ENCODE results near the gene ACAD9.
A peak's percentile ranks its signal among the peaks of the same experiment; 100 is the strongest.
"Not testable (repeated sequence)": the region's sequence is repeated elsewhere in the genome, so short reads cannot be mapped to it uniquely, and the experiment has no call there.

The ACAD9 gene

DNA sequence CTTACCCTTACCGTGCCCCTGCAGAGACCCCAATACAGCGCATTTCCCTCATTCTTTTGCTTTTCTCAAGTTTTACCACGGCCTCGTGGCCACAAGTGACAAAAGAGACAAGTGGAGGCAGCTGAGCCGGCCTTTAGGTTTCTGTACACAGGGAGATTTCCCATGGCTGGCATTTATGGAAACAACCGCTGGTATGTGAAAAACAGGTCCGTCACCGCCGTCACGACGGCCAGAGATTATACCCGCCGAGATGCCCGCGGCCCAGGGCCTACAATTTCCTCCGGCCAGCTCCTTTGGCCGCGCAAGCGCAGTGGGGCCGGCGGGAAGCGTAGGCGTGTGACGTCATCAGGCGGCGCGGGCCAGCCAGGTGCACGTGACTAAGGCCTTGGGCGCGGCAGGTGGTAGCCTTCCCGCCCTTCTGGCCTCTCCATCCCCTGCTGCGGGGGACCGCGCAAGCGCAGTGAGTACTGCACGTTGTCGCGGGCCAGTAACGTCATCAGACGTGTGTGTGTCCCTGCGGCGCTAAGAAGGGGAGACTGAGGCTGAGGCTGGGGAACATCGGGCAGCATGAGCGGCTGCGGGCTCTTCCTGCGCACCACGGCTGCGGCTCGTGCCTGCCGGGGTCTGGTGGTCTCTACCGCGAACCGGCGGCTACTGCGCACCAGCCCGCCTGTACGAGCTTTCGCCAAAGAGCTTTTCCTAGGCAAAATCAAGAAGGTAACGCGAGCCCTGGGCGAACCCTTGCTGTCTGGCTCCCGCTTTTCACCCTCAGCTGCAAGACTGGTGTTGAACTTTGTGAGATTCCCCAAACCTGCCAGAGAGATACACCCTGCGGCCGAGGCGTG lies at the start of gene ACAD9:
ACAD9 (plus strand) TSS at position 496 of the 845 bp plus-strand sequence; CDS start at position 568, 72 bp downstream.
- peak; percentile 98 for DNase-seq

DNA sequence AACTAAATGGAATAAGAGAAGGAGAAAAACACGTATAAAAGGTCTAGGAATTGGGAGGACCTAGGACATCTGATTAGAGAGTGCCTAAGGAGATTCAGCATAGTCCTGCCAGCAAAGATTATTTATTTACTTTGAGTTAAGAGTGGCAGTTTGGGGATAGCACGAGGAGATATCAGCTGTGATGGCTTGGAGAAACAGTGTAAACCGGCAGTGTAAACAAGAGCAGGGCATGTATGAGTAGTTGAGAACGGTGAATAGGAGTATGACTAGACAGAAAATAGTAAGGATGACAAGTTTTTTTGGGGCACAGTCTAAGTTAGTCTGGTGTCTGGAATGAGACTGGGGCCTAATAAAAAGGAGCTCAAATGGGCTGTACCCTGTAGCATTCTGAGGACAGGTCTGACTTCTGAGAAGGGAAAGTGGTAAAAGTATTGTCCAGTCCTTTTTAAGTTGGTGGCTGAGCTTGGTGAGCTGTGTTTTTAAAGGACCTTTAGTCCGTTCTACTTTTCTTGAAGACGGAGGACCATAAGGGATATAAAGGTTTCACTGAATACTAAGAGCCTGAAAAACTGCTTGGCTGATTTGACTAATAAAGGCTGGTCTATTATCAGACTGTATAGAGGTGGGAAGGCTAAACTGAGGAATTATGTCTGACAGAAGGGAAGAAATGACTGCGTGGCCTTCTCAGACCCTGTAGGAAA lies 49.3 kb upstream of the ACAD9 start:
- not testable (repeated sequence) for DNase-seq

DNA sequence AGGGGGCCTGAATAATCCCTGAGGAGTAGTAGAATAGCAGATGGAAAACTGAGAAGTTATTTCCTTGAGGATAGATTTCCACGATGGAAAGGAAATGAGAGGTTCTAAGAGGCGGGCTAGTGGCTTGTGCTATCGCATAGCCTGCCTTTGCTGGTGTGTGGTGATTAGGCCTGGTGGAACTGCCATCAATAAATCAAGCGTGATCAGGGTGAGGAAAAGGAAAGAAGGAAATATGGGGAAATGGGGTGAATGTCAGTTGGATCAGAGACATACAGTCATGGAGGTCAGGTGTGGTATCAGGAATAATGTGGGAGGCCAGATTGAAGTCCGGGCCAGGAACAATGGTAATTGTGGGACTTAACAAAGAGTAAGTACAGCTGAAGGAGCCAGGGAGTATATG lies 48.7 kb upstream of the ACAD9 start:
- not testable (repeated sequence) for DNase-seq

DNA sequence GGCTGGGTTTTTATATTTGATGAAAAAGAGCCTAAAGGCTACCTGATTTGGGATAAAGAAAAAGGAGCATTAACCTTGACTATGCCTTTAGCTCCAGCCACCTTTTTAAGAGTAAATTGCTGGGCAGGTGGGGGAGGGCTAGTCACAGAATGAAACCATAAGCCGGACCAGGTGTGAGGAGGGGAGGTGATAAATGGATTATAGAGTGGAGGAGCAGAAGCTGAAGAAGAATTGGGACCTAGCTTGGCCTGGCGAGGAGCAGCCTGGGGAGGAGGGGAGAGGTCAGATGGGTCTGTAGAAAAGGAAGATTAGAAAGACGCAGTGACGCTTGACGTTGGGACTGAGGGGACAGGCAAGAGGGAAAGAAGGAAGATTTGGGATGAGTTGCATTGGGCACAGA lies 46.4 kb upstream of the ACAD9 start:
- not testable (repeated sequence) for DNase-seq

DNA sequence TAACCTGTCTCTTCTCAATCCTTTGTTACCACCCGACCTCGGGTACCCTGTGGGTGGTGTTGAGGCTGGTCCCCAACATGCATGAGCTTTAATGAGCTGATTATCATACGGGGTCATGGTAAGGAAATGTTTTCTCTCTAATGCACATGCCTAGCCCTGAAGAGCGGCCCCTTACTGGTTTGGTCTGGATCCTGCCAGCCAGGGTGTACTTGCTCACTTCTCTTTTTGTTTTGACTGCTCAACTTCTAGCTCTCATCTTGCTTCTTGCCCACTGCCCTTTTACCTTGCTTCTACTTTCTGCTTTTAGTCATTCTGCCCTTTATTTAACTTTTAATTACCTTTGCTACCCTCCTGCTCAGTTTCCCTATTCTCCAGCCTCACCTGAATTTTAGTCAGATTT lies 44.3 kb upstream of the ACAD9 start:
- no peak for DNase-seq

DNA sequence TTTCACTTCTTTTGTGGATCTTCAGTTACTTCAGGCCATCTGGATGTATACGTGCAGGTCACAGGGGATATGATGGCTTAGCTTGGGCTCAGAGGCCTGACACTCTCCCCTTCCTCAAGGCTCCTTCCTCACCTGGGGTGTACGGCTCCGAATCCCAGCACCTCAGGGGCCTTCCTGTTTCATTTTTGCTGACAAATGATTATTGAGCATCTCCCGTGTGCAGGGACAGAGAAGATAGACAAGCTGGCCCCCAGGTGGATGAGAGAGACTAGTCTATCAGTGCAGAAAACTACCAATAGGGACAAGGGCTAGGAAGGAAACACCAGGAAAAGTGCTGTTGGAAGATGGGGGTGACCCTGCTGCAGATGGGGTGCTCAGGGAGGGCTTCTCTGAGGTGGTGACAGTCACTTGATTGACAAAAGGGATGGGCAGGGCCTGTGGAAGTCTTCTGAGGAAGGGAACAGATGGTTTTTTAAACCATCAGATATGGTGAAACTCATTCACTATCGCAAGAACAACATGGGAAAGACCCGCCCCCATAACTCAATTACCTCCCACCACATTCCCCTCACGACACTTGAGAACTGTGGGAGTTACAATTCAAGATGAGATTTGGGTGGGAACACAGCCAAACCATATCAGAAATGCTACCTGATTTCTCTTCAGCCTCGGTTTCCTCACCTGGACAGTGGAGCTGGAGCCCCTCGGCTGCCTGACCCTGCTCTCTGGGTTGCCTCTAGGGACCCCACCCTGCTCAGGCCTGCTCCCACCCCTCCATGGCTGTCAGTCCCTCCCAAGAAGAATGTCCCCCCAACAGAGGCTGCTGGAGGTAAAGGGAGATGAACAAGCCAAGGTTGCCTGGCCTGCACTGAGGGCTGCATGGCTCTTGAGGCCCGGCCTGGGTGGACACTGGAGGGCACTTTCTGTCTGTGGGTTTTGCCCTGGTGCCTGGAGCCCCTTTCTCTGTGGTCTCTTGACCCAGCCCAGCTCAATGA lies 37.2 kb upstream of the ACAD9 start:
- no peak for DNase-seq

DNA sequence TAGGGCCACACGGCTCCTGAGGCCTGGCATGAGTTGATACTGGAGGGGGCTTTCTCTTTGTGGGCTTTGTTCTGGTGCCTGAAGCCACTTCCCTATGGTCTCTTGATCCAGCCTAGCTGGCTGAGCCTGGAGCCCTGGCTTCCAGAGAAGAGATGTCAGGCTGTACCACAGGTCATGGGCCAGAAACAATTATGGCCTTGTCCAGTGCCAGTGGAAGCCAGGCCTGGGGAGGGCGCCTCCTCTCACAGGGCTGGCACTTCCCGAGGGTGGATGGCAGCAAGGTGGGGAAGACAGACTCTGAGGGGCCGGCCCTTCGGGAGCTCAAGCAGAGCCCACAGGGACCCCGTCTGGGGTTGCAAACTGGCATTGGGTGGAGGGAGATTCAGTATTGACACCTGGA lies 34.9 kb upstream of the ACAD9 start:
- DNase-seq = no peak

DNA sequence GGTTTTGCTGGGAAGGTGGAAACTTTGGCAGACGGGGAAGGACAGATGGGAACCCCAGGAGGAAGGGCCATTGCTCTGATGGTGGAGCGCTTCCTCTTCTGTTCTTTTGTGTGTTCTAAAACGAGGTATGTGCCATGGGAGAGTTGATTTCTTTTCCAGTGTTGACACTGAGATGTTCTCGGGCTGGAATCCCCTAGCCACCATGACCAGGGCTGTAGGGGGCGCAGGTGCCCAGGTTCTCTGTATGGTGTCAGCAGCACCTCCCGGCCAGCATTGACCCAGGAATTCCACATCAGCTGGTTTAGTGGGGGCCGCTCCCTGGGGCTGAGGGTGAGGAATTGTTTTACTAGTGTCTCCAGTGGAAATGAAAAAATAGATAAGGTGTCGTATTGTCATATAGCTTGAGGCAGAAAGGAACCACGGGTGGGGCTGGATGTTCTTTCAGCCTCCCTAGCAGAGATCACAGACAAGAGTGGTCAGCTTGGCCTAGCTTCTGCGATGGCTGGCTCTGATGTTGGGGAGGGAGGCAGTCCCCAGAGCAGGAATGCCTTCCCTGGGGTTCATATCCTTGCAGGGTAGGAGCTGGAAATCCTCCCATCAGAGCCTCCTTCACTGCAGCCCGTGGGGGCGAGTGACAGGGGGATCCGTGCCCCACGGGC lies 34.2 kb upstream of the ACAD9 start:
- DNase-seq = no peak

DNA sequence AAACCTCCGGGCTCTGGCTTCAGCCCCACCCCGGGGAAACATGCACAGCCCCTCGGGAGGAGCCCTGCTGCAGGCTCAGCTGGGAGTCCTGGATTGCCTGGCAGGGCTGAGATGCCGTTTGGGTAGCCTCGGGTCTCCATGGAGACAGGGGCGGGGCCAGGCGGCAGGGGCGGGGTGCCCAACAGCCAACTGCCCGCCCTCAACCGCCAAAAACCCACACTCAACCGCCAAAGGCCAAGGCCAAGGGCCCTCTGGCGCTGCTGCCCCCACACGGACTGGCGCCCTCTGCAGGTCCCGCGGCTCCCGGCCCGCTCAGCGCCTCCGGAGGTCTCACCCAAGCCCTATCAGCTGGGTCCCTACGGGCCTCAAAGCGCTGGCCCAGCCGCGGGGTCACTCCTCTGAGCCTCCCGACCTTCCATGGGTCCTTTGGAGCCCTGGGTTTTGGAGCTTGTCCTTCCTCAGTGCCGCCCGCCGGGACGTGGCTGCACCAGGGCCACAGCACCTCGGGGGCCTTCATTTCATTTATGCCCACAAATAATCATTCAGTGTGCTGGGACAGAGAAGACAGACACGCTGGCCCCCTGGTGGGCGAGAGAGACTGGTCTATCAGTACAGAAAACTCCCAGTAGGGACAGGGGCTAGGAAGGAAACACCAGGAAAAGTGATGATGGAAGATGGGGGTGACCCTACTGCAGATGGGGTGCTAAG lies 33.5 kb upstream of the ACAD9 start:
- DNase-seq = peak; percentile 70

DNA sequence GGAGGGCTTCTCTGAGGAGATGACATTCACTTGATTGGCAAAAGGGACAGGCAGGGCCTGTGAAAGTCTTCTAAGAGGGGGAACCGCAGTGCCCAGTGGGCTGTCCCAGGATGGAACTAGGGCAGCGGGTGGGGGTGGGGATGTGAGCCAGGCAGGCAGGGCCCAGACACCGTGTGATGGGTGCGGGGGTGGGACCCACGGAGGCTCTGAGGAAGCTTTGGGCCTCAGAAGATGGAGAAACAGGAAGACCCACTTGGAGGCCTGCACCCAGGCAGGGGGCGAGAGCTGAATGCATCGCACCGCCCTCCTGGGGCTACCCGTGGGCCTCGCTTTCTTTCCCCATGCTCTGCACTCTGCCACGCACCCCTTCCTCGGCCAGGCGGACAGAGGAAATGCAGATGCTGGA lies 32.9 kb upstream of the ACAD9 start:
- peak; percentile 70 for DNase-seq

DNA sequence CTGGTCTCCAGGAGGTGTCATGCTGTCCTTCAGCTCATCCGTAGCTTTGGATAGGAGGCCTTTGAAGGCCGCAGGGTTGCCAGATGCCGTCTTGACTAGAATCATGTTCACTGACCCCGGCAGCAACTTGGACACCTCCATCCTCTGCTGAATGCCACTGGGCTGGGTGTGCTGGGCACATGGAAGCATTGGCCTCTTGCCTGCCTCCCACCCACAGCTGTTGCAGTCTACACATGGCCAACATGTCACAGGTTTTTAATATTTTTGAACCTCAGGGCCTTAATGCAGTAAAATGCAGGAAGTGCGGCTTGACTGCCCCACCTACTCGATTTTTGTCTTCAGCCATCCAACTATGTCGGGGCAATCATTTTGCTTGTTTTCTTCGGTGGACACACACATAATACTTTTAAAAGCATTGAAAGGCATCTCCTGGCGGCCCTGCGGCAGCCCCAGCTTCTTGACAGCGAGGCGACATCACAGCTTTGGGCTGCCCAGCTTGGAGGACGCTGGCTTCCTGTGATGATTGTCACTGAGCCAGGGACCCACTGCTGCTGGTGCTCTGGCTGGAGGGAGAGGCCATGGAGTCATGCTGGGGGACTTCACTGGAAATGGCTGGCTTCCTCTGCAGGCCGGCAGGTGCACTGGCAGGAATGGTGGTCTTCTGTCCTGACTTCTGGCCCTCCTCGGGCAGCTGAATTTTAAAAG lies 31.6 kb upstream of the ACAD9 start:
- DNase-seq = no peak

DNA sequence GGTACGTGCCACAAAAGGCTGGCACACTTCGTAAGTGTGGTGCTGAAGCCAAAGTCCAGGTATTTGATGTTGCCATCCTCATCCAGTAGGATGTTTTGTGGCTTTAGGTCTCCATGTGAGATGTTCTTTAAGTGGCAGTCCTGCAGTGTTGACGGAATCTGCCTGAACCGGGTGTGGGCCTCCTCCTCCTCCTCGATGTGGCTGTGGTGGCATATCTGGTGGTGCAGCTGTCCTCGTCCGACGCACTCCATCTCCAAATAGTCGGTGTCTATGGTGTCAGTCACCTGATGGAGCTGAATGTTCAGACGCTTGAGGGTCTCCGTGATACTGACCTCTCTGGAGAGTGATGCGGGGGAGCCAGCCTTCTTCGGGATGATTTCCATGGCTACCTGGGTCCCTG lies 30.5 kb upstream of the ACAD9 start:
- DNase-seq = no peak

DNA sequence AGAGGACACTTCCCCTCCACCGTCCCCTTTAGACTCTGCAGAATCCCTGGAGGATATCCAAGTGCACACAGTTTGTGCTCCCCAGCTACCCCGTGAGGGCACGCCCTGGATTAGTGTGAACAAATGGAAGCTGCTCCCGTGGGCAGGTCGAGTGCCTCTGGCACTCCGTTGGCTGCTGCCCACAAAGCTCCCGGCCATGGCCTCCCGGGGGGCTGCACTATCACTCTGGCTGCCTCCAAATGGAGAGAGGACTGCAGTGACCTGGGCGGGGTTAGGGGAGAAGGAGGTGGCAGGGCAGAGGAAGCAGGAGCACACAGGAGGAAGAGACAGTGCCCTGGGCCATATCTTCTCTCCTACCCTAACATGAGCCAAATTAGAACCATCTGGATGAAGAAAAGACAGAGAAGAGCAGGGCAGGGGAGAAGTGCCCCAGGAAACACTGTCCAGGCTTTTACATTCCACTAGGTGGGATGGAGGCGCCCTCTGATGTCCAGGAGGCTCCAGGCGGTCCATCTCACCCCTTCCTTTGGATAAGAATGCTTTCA lies 29.4 kb upstream of the ACAD9 start:
- DNase-seq = no peak

DNA sequence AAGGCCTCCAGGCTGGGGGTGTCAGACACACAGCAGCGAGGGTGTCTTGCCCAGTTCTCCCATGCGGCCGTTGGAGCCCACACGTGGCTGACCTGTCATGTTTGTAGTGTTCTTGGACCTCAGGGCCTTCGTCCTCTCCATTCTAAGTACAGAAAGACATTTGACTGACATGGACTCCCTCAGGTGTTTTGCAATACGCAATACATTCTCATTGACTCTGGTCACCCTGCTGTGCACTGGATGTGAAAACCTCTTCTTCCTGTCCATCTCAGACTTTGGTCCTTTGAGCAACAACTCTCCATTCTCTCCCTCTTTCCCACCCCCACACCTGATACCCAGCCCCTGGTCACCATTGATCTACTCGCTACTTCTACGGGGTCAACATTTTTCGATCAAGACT lies 28.9 kb upstream of the ACAD9 start:
- no peak for DNase-seq

DNA sequence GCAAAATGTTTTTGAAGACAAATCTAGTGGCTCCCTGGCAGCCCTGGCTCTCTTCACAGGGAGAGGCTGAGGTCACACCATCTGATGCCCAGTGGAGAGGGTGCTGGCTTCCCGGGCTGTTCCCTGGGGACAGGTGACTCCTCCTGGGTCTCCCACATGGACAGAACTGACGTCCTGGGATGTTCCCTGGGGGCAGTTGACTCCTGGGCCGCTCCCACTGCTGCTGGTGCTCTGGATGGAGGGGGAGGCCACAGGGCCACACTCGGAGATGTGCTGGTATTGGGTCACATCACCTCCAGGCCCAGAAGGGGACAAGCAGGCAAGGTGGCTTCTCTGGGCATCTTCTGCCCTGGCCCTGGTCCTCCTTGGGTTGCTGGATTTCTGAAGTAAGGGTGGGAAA lies 27.8 kb upstream of the ACAD9 start:
- no peak for DNase-seq

DNA sequence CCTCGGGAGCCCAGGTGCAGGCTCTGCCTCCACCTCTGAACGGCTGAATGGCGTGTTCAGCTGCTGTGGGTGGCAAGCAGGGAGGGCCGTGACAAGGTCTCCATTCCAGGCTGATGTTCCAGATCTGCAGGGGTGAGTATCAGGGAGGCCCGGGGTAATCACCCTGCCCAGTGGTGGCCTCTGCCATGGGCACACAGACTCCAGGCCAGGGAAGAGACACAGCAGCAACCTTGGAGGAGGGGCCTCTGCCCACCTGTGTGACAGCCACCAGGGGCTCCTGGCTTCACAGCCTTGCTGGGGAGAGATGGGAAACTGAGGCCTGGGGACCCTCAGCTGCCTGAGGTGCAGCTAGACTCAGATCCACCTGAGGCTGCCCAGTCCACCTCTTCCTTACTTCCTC lies 25.6 kb upstream of the ACAD9 start:
- DNase-seq = no peak

DNA sequence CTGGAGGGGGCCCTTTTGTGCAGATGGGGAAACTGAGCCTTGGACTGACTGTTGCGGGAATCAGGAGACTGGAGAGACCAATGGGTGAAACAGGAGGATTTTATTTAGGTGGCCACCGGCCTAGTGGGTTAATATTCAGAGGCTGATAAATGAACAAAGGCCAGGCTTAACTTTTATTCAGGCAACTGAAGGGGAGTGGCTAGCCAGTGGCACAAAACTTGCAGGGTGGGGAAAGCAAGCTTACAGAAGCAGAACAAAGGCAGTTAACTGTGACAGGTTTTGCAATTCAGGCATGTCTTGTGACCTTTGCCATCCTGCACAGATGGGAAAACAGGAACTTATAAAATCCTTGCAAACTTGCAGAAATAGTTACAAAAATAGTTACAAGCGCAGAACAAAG lies 24.9 kb upstream of the ACAD9 start:
- DNase-seq = peak; percentile 91

DNA sequence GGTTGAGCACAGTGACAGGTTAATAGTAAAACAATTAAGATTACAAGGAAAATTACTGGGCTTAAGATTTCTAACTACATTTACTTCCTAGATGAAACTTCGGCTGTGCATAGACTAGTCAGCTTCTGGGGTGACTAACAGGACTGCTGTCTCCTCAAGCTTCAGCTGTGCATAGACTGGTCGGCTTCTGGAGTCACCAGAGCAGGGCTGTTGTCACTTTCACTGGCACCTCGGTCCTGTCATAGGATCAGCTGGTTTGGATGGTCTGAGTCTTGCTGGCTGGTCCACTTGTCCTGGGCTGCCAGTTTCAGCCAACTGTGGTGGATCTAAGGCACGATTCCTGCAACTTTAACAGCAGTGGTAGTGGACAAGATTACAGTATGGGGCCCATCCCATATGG lies 23.9 kb upstream of the ACAD9 start:
- DNase-seq = peak; percentile 83

DNA sequence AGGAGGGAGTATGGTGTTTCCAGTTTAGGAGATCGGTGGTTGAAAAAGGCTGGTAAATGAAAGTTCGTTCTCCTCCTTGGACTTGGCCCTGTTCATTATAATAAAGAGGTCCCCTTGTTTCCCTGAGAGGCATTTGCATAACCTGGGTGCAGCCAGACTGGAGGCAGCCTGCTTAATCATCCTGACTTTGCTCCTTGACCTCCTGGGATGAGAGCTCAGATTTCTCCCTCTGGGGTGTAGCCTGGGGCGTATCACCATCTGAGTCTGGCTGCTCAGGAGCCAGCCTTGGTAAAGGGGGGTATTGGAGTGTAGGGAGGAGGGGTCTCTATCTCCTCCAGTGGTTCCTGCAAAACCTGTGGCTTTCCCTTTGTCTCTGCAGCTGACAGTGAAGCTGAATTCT lies 21.3 kb upstream of the ACAD9 start:
- DNase-seq = no peak

DNA sequence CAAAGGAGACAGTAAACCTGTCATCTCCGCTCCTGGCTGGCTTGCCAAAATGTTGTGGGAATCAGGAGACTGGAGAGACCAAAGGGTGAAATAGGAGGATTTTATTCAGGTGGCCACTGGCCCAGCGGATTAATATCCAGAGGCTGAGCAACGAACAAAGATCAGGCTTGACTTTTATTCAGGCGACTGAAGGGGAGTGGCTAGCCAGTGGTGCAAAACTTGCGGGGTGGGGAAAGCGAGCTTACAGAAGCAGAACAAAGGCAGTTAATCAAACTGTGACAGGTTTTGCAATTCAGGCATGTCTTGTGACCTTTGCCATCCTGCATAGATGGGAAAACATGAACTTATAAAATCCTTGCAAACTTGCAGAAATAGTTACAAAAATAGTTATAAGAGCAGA lies 19.8 kb upstream of the ACAD9 start:
- no peak for DNase-seq

DNA sequence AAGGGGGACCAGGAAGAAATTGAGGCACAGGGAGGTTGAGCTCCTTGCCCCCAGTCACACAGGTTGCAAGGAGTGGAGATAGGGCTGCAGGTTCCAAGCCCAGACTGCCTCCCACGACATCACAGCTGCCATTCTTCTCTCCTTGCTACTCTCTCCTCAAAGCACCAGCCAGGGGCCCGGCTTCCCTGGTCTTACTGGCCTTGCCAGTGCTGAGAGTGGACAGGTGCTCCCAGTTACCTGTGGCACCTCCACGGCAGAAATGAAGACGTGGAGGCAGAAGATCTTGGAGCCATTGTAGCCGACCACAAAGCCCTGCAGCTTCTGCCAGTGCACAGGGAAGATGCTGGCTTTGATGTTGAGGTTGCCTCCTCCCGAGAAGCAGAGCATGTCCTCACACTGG lies 17.9 kb upstream of the ACAD9 start:
- no peak for DNase-seq

All from inflammatory macrophage treated with lipopolysaccharide for 4 hours (primary cell).